ENCODE measurements around the gene DHRS1.

The DHRS1 gene

GRCh38 chr14:24241829-24242443 is 57.6 kb downstream of the DHRS1 start:
- peak; percentile 92 to 94 for DNase-seq

All from NCI-H1930 (cell line).